ENCODE data around the gene IER5.
A peak's percentile ranks its signal among the peaks of the same experiment; 100 is the strongest.
"Not testable (repeated sequence)": the region's sequence is repeated elsewhere in the genome, so short reads cannot be mapped to it uniquely, and the experiment has no call there.

The IER5 gene

DNA sequence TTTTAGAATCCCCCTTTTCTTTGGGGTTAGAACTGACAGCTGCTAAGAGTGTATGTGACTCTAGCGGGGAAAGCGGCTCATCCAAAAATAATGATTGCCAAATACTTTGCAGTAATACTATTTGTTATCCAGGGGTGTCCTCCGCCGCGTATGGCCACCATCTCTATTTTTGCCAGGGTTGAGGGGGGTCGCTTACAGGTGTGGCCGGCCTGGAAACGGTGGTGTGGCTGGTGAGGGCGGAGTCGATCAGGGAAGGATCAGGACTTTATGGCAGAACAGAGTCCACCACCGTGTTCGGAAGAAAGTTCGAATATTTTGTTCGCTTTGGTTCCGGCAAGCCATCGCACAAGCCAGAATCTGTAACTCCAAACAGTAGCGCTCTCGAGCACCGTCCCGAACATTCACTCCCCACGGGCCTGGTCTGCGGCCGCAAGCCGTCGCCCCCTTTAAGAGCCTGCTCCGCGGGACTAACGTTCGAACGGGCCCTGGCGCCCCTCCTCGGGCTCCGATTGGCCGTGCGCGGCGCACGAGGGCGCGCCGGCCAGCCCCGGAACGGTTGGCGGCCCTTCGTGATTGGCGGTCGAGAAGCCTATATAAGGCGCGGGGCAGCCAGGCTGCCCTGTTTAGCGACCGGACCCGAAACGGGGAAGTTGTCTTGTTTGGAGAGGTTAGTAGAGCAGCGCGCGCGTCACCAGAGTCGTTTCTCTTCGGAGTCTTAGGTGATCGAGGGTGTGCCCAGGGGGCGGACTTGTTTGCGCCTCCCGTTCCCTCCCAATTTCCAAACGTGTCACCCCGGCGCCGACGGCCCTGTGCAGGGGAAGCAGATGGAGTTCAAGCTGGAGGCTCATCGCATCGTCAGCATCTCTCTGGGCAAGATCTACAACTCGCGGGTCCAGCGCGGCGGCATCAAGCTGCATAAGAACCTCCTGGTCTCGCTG lies at the start of gene IER5:
Gene IER5, plus strand, starts transcription at position 622 of the 938 bp plus-strand sequence. Its CDS starts 203 bp downstream, at position 825.
- DNase-seq (ENCODE audit: low read depth) = peak; percentile 96

DNA sequence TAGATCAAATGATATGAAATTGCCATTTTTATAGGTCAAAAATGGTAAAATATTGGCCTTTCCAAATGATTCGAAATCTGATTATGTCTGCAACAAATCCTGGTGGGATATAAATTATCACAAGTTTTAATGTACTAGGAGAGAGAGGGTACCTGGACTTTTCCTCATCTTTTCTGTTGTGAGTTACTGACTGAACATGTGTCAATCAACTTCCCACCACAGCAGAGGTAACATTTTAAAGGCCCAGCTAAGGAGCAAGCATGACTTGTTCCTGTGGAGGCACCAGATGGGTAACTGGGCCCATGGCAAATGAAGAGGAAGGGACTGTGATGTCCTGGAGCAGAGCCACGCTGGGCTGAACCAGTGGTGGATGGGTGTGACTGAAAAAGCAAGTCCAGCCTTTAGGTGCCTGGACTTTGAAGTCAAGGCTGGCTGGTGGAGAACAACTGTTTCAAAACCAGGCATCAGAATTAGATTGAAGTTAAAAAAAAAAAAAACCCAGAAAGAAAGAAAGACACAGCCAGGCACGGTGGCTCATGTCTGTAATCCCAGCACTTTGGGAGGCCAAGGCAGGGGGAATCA lies 48.1 kb upstream of the IER5 start:
- no peak for DNase-seq (ENCODE audit: low read depth)

DNA sequence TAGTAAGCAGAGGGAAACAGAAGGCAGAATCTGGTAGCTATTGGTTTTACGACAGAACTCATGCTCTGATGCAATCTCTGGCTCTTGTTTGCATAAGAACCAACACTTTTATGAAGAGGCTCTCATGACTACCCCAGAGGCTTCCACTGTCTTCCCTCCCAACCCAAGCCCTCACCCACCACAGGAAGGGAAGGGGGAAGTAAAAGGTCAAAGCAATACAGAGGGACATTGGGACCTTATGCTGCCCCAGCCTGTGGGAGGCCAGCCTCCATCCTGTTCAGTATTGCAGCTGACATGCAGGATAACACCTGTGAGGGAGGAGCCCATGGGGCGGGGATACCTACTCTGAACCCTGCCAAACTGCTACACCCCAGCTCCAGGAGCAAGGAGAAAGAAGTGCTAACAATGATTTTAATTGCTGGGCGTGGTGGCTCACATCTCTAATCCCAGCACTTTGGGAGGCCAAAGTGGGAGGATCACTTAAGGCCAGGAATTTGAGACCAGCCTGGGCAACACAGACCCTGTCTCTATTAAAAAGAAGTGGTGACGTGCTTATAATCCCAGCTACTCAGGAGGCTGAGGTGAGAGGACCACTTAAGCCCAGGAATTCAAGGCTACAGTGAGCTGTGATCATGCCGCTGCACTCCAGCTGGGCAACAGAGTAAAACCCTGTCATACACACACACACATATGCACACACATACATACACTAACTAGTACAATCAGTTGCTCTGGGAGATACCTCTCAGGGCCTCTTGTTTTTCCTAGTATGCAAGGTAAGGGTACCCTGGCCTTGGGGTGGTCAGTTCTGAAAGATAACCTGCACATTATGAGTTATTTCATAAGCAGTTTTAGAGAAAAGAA lies 45.2 kb upstream of the IER5 start:
- peak; percentile 24 for DNase-seq (ENCODE audit: low read depth)

GRCh38 chr1:181044449-181044966 lies 44.0 kb upstream of the IER5 start:
- no peak for DNase-seq (ENCODE audit: low read depth)

DNA sequence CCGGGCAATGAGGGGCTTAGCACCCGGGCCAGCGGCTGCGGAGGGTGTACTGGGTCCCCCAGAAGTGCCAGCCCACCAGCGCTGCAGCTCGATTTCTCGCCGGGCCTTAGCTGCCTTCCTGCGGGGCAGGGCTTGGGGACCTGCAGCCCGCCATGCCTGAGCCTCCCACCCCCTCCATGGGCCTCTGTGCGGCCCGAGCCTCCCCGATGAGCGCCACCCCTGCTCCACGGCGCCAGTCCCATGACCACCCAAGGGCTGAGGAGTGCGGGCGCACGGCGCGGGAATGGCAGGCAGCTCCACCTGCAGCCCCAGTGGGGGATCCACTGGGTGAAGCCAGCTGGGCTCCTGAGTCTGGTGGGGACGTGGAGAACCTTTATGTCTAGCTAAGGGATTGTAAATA lies 42.6 kb upstream of the IER5 start:
- not testable (repeated sequence) for DNase-seq (ENCODE audit: low read depth)

GRCh38 chr1:181049378-181049777 lies 39.1 kb upstream of the IER5 start:
- DNase-seq (ENCODE audit: low read depth) = no peak

DNA sequence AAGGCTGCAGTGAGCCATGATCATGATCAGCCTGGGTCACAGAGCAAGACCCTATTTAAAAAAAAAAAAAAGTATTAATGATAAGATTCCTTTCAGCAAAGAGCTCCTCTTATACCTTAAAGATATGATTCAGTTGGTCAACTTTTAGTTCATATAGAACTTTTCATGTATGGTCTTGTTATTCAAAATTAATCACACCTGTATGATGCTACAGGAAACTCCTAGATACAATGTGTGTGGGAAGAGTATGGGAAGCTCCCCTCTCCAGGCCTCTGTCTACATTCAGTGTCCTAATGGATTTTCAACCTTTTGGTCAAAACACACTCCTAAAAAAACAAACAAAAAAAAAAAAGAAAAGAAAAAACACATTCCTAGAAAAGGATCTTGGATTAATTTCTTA lies 37.6 kb upstream of the IER5 start:
- DNase-seq (ENCODE audit: low read depth) = no peak

- DNase-seq (ENCODE audit: low read depth) = no peak
Measured at GRCh38 chr1:181056560-181056959, 31.9 kb upstream of the IER5 start.

DNA sequence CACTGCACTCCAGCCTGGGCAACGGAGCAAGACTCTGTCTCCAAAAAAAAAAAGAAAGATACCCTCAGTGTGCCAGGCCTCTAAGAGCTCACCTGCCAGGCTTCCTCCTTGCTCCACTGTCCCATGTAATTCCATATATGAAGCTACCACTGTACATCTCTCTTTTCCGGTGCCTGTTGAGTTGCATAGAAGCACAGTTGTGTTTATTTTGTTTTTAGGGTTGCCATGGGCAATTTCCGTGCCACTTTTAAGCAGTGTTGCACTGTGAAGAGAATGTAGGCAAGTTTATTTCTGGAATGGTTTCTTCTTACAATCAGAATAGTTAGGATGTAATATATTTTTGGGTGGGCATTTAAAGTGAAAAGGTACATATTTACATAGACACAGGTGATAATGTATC lies 31.4 kb upstream of the IER5 start:
- DNase-seq (ENCODE audit: low read depth) = peak; percentile 15

GRCh38 chr1:181059435-181059834 lies 29.1 kb upstream of the IER5 start:
- DNase-seq (ENCODE audit: low read depth) = no peak

DNA sequence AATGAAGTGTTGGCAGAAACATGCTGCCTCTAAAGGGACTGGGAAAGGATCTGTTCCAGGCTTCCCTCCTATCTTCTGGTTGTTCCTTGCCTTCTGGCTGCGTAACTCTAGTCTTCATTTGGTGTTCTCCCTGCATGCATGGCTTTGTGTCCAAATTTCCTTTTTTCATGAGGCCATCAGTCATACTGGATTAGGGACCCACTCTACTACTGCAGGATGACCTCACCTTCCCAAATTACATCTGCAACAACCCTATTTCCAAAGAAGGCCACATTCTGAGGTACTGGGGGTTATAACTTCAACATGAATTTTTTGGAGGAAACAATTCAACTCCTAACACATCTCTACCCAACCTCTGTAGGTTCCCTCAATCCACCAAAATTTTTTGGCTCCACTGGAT lies 28.4 kb upstream of the IER5 start:
- no peak for DNase-seq (ENCODE audit: low read depth)

DNA sequence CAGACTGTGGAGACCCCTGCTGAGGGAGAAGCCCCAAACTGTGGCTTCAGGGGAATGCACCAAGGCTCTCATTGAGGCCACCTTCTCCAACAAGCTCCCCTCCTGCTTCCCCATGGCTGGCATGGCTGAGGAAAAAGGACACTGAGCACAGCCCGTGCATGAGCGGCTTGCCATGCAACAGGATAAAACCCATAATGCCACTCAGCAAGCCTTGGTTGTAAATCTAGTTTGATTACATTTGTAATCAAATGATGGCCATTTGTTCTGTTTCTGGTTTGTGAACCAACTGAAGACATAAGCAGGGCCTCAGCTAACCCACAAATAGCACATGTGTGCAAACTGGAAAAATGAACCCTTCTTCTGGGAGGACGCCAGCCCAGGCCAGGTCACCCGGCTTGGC lies 27.6 kb upstream of the IER5 start:
- not testable (repeated sequence) for DNase-seq (ENCODE audit: low read depth)

GRCh38 chr1:181061487-181061886 lies 27.0 kb upstream of the IER5 start:
- DNase-seq (ENCODE audit: low read depth) = no peak

DNA sequence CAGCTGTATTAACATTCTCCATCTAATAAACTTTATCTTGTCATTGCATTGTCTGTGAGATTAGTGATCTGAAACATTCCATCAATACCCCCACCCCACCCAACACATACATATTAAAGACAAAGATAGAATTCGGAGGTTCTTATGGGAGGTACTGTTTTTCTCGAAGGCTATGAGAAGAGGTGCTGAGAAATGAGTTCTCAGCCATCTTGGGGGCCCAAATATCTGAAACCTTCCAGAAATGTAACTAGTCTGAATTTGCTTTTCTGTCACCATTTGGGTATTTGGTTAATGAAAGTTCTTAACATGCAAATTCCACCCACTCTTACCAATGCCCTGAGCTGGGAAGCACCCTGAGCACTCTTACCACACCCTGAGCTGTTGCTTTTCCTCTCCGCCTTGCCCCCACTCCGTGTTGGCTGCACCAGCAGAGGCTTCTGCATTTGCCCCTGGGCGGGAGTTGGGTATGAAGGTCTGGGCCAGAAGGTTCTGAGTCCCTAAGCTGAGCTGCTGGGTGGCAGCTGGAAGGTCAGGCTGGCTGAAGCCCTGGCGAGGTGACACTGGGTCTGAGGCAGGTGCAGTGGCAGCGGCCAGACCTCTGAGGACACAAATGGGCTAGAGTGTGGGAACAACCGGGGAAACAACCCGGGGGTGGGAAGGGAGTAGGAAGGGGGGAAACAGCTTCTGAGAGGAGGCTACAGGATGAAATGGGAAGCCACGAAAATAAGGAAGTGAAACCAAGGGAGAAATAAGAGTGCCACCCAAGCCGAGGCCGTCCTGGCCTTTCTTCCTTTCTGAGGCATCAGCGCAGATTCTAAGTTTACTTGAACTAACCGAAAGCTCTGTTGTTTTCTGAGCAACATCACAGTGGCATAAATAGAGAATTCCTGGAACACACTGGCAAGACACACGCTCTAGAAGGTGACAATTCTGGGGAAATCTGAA lies 26.3 kb upstream of the IER5 start:
- no peak for DNase-seq (ENCODE audit: low read depth)

- peak; percentile 77 for DNase-seq (ENCODE audit: low read depth)
Measured at GRCh38 chr1:181062836-181063428, 25.6 kb upstream of the IER5 start.

DNA sequence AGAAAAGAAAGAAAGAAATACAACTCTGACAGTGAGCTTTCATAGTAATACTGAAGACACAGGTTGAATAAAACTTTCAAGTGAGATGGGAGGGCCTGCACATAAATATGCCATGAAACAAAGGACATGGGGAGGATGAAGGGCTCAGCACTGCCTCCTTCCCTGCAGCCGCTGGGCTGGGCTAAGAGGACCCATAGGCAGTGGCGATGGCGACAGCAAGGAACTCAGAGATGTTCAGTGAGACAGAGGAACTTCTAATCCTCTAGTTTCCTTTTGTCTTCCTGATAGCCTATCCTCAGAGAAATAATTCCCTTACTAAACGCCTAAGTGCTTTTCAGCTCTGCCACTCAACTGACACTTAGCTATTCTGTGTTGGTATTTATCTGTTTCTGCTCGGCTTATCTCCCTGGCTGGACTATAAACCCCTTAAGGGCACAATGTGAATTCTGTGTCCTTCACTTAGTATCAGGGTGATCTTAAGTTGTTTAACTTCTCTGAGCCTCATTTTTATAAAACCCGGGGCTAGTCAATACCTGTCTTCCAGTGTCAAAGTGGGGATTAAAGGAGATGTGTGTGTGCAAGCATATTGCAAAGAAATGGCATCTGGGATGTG lies 24.4 kb upstream of the IER5 start:
- DNase-seq (ENCODE audit: low read depth) = no peak

DNA sequence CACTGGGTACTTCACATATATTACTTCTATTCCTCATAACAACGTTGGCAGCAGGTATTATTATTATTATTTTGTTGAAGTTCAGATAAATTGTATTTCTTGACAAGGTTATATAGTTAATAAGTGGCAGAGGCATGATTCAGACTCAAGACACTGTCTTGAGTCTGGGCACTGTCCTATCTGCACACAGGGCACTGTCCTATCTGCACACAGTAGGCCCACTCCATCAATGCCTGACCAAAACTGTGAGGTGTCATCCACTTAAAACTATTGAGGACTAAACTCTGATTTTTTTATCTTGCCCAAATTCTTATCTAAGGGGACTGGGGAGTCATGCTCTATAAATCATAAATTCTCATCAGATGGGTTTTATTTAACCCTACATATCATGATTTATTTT lies 23.8 kb upstream of the IER5 start:
- no peak for DNase-seq (ENCODE audit: low read depth)

DNA sequence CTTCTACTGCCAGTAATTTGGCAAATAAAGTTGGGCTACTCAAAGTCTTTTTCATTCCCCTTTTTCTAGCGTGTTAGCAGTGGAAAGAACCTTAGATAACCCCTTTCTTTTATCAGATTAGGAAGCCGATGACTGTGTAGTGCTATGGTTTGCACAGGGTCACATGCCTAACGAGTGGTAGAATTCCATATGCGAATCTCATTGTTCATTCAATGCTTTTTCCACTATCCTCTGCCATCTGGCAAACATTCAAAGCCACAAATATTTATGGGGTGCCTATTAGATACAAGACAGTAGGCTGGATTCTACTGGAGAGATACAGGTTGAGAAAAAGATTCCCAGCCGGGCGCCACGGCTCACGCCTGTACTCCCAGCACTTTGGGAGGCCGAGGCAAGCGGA lies 14.9 kb upstream of the IER5 start:
- DNase-seq (ENCODE audit: low read depth) = no peak

DNA sequence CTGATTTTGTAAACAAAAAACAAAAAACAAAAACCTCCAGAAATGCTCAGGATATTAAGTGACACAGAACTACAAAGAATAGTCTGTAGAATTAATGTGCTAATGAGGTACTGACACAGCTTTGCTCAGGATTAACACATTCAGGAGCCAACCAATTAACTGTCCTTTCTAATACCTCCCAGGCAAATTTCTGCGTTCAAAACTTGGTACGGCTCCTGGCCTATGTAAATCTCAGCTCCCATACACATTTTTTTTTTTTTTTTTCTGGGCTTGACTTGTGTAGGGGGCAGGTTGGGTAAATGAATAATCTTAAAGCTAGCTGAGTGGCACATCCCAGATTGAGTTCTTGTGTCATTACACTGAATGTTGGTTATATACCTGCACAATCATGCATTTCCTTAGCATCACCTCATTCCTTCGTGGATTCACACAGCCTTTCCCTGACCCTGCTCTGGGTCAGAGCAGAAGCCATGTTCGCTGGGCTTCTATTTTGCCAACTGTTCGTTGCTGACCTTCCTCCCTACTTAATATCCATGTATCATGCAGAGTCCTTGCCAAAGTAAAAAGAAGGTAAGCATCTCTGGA lies 12.6 kb upstream of the IER5 start:
- DNase-seq (ENCODE audit: low read depth) = no peak

GRCh38 chr1:181076852-181077251 lies 11.6 kb upstream of the IER5 start:
- no peak for DNase-seq (ENCODE audit: low read depth)

Data from fibroblast of gingiva (primary cell).